Subcutaneous adipose tissue (tissue), 4 donors: ENCODE results near the gene ZNF775. TPM values are rescaled to one million over a fixed set of nuclear protein-coding genes. Genes with fewer than 3 reads are reported as not detected.

Source experiments
- total RNA-seq, 4 donors: library from RNA; depleted of rRNA; stranded (reverse); fragments of >200 nt; gene quantifications; one replicate each; pipeline ENCODE4 v1.1.0, GENCODE V29; 2016
- TF ChIP-seq, protein P1 (sequence below): fragments of 450-650 bp; IDR thresholded peaks from one replicate; pipeline ENCODE4 v1.5.1; 2016; ENCODE audit warnings: low read depth, mild to moderate bottlenecking, control low read depth, antibody characterized with exemption, moderate library complexity

ZNF775 gene
- total RNA-seq, 4 donors from 2014 or later: 0.49 to 4.2 (median 1.9) TPM

- TF ChIP-seq, protein P1, sequence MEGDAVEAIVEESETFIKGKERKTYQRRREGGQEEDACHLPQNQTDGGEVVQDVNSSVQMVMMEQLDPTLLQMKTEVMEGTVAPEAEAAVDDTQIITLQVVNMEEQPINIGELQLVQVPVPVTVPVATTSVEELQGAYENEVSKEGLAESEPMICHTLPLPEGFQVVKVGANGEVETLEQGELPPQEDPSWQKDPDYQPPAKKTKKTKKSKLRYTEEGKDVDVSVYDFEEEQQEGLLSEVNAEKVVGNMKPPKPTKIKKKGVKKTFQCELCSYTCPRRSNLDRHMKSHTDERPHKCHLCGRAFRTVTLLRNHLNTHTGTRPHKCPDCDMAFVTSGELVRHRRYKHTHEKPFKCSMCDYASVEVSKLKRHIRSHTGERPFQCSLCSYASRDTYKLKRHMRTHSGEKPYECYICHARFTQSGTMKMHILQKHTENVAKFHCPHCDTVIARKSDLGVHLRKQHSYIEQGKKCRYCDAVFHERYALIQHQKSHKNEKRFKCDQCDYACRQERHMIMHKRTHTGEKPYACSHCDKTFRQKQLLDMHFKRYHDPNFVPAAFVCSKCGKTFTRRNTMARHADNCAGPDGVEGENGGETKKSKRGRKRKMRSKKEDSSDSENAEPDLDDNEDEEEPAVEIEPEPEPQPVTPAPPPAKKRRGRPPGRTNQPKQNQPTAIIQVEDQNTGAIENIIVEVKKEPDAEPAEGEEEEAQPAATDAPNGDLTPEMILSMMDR: no peak
These were observed 21.1 kb downstream of the ZNF775 start for GRCh38 chr7:150400008-150400787.

DNA sequence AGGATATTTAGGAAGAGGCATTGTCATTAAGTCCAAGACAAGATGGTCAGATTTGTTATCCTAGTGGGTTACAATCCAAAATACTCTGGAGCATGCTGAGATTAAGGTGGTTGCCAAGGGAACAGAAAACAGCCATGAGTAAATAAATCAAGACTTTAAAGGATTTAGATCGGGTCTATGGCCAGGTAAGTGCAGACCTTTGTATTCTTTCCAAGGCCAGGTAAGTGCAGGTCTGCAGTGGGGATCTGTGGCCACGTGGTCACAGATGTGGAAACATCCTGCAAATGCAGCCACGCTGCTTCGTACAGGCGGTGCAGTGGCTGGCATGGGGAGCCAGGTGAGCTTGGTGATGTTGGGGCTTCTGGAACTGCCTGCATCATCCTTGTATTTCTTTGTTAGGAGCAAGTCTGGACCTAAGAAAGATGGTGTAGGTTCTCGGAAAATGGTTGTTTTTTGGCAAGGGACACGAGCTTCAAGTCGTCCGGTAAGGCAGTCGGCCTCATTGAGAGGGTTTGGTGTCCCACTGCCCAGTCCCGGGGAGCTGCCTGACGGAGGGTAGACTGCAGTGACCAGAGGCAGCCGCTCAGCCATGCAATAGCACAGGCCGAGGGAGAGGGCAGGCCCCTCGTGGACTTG lies 21.8 kb downstream of the ZNF775 start:
- TF ChIP-seq, protein P1: no peak

DNA sequence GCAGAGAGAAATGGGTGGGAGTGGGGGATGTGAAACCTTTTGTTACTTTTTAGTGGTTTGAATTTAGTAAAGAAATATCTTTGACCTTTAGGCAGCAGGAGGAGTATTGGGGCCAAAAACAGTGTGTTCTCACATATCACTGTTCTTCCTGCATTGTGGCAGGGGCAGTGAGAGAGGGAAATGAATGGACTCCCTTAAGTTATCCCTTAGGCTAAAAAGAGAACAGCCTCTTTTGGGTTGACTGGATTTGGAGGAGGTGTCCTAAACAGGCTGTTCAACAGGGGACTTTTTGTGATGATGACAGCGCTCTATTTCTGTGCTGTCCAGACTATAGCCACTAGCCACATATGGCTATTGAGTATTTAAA lies 22.3 kb downstream of the ZNF775 start:
- TF ChIP-seq, protein P1: no peak

GRCh38 chr7:150401861-150402631 lies 22.9 kb downstream of the ZNF775 start:
- TF ChIP-seq, protein P1: no peak

DNA sequence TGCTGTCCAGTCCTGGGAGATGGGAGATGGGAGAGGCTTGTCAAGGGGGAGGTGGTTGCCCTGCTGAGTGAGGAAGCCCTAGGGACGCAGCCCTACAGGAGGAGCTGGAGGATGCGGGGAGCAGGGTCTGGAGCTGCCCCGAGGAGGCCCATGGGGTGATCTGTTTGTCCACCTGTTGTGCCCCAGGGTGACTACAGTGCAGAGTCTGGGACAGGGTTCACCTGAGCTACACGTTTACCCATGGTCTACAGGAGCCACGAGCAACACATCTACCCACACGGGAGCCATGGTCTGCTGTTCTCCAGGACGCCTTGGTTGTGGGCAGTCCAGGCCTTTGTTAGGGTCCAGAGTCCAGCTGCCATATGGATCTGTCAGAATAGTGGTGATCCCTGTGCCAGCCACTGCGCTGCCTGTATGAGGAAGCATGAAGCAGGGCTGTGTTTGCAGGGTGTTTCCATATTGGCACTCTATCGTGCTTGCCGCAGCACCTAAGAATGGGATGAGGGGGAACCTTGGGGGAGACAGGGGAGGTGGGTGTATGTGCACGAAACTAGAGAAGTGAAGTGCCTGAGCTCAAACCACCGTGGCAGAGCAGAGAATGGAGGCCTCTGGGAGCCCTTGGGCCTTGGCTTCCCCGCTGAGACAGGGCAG lies 23.7 kb downstream of the ZNF775 start:
- TF ChIP-seq, protein P1: no peak

DNA sequence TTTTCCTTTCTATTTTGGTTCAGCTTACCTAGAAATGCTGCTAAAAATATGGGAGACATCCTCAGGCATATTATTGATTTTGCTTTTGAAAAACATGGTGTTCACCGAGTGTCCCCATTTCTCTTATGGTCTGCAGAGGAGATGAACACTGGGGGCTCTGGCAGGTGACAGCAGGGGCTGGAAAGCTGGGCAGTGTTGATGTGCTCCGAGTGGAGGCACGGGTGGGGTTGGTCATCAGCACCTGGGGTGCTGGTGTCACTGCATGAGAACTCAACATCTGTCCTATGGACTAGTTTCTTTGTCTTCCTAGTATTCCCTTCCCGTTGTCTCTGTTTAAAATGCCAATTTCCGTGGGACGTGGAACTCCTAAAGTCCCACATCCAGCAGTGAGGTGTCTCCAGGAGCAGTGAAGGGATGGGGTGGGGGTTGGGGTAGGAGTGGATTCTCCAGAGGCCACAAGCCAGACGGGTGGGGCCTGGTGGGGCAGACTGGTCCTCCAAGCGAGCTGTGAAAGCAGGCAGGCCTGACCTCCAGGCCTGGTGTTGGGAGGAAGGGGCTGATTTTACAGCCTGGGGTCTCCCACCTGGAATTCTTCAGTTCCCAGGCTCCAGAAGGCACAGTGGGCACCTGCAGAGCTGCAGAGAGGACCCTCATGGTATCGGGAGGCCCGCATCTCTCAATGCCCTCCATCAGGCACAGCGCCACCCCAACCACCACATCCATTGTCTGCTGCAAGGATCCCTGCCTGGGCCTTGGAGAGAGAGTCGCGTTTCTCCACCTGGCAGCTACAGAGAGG lies 24.4 kb downstream of the ZNF775 start:
- TF ChIP-seq, protein P1: no peak
